HEK293 (cell line): Measurements from ENCODE around the gene ZFAND3.

Source experiments
- CTCF ChIA-PET: fragments of 350-600 bp; formaldehyde crosslinking; extraction: SDS; loops from one replicate; lab custom pipeline; 2021; ENCODE audit warnings: antibody characterized with exemption; lab: Yijun Ruan, JAX
- POLR2A ChIA-PET: fragments of 300-600 bp; formaldehyde crosslinking; extraction: SDS; loops from one replicate; lab custom pipeline; 2020; ENCODE audit warnings: antibody characterized with exemption, inconsistent platforms; lab: Yijun Ruan, JAX
- H3K27ac ChIP-seq: fragments of 200-500 bp; sonication (Bioruptor generic); 2 replicates; pipeline ENCODE4 v1.5.1; 2014; ENCODE audit warnings: low read depth, low read length, control low read depth, inconsistent platforms; ENCODE audit errors: extremely low read depth
- H3K36me3 ChIP-seq, 2 experiments: fragments of 200-500 bp in 1 of 2; sonication (Bioruptor generic) in 1 of 2; 1 replicate in 1 of 2; 2 replicates in 1 of 2; pipeline ENCODE4 v1.5.1; 2014 to 2017; ENCODE audit warnings: inconsistent platforms in 2 of 2, low read length in 2 of 2; ENCODE audit not compliant: control insufficient read depth in 2 of 2, insufficient read depth in 1 of 2
- H3K4me1 ChIP-seq: fragments of 200-500 bp; sonication (Bioruptor generic); 2 replicates; pipeline ENCODE4 v1.5.1; 2014; ENCODE audit warnings: mild to moderate bottlenecking, low read length, inconsistent platforms; ENCODE audit not compliant: control insufficient read depth, insufficient read depth
- H3K4me3 ChIP-seq: 2 replicates; pipeline ENCODE4 v1.5.1; 2011; ENCODE audit warnings: low read depth, mild to moderate bottlenecking, control low read depth, low read length, moderate library complexity
- H3K9me3 ChIP-seq: fragments of 200-500 bp; sonication (Bioruptor generic); 2 replicates; pipeline ENCODE4 v1.5.1; 2014; ENCODE audit warnings: low read depth, low read length, inconsistent platforms; ENCODE audit not compliant: control insufficient read depth, insufficient read depth
- AEBP2 ChIP-seq: fragments of 450-650 bp; formaldehyde crosslinking; IDR thresholded peaks from 2 replicates; pipeline ENCODE4 v1.5.1; 2016; ENCODE audit warnings: missing biosample characterization, missing genetic modification characterization, borderline replicate concordance
- ATF2 ChIP-seq: fragments of 450-650 bp; formaldehyde crosslinking; IDR thresholded peaks from 2 replicates; pipeline ENCODE4 v1.5.1; 2016; ENCODE audit warnings: missing biosample characterization, missing genetic modification characterization, low read depth
- BCL6B ChIP-seq: fragments of 450-650 bp; formaldehyde crosslinking; IDR thresholded peaks from 2 replicates; pipeline ENCODE4 v1.5.1; 2017; ENCODE audit warnings: missing biosample characterization, missing genetic modification characterization
- GFI1B ChIP-seq: fragments of 450-650 bp; formaldehyde crosslinking; IDR thresholded peaks from 2 replicates; pipeline ENCODE4 v1.5.1; 2016; ENCODE audit warnings: missing biosample characterization, missing genetic modification characterization
- GLI4 ChIP-seq: fragments of 450-650 bp; formaldehyde crosslinking; IDR thresholded peaks from 2 replicates; pipeline ENCODE4 v1.5.1; 2016; ENCODE audit warnings: missing biosample characterization, missing genetic modification characterization
- HOXA7 ChIP-seq: sonication (generic); formaldehyde crosslinking; IDR thresholded peaks from 2 replicates; pipeline ENCODE4 v1.8.1; 2022; ENCODE audit warnings: missing genetic modification reagents, borderline replicate concordance
- KLF7 ChIP-seq: fragments of 450-650 bp; formaldehyde crosslinking; IDR thresholded peaks from 2 replicates; pipeline ENCODE4 v1.5.1; 2016; ENCODE audit warnings: missing biosample characterization, missing genetic modification characterization, borderline replicate concordance
- OVOL3 ChIP-seq: fragments of 450-650 bp; formaldehyde crosslinking; IDR thresholded peaks from 2 replicates; pipeline ENCODE4 v1.5.1; 2016; ENCODE audit warnings: missing biosample characterization, missing genetic modification characterization
- PRDM10 ChIP-seq: fragments of 450-650 bp; formaldehyde crosslinking; IDR thresholded peaks from 2 replicates; pipeline ENCODE4 v1.5.1; 2016; ENCODE audit warnings: missing biosample characterization, missing genetic modification characterization
- SALL2 ChIP-seq: fragments of 450-650 bp; formaldehyde crosslinking; IDR thresholded peaks from 2 replicates; pipeline ENCODE4 v1.5.0; 2017; ENCODE audit warnings: missing biosample characterization, mild to moderate bottlenecking, missing genetic modification characterization, borderline replicate concordance
- SETDB1 ChIP-seq: IDR thresholded peaks from one replicate; pipeline ENCODE4 v1.6.1; 2017; ENCODE audit warnings: mild to moderate bottlenecking, low read length, moderate library complexity, mixed read lengths; ENCODE audit not compliant: insufficient read length
- SP2 ChIP-seq: fragments of 450-650 bp; formaldehyde crosslinking; IDR thresholded peaks from 2 replicates; pipeline ENCODE4 v1.5.1; 2016; ENCODE audit warnings: missing biosample characterization, missing genetic modification characterization
- TRIM28 ChIP-seq: IDR thresholded peaks from 2 replicates; pipeline ENCODE4 v1.6.1; 2011; ENCODE audit warnings: low read length, control low read depth, borderline replicate concordance
- ZBTB48 ChIP-seq: fragments of 450-650 bp; formaldehyde crosslinking; IDR thresholded peaks from 2 replicates; pipeline ENCODE4 v1.5.1; 2016; ENCODE audit warnings: missing biosample characterization, missing genetic modification characterization
- ZFHX2 ChIP-seq: fragments of 450-650 bp; formaldehyde crosslinking; conservative IDR thresholded peaks from 2 replicates; pipeline ENCODE4 v1.5.1; 2016; ENCODE audit warnings: missing biosample characterization, missing genetic modification characterization
- ZFP37 ChIP-seq: fragments of 450-650 bp; formaldehyde crosslinking; IDR thresholded peaks from 2 replicates; pipeline ENCODE4 v1.5.1; 2016; ENCODE audit warnings: missing biosample characterization, missing genetic modification characterization
- ZNF112 ChIP-seq: fragments of 450-650 bp; formaldehyde crosslinking; IDR thresholded peaks from 2 replicates; pipeline ENCODE4 v1.5.0; 2017; ENCODE audit warnings: missing biosample characterization, missing genetic modification characterization
- ZNF133 ChIP-seq: fragments of 450-650 bp; formaldehyde crosslinking; IDR thresholded peaks from 2 replicates; pipeline ENCODE4 v1.5.1; 2016; ENCODE audit warnings: missing biosample characterization, missing genetic modification characterization
- ZNF157 ChIP-seq: fragments of 450-650 bp; formaldehyde crosslinking; IDR thresholded peaks from 2 replicates; pipeline ENCODE4 v1.5.1; 2016; ENCODE audit warnings: missing biosample characterization, missing genetic modification characterization
- ZNF211 ChIP-seq: fragments of 450-650 bp; formaldehyde crosslinking; IDR thresholded peaks from 2 replicates; pipeline ENCODE4 v1.5.1; 2016; ENCODE audit warnings: low read depth, missing biosample characterization, missing genetic modification characterization
- ZNF248 ChIP-seq: fragments of 450-650 bp; formaldehyde crosslinking; IDR thresholded peaks from 2 replicates; pipeline ENCODE4 v1.5.1; 2017; ENCODE audit warnings: missing biosample characterization, missing genetic modification characterization
- ZNF362 ChIP-seq: fragments of 450-650 bp; formaldehyde crosslinking; IDR thresholded peaks from 2 replicates; pipeline ENCODE4 v1.5.1; 2016; ENCODE audit warnings: missing biosample characterization, missing genetic modification characterization
- ZNF37A ChIP-seq: fragments of 450-650 bp; IDR thresholded peaks from 2 replicates; pipeline ENCODE4 v1.5.1; 2018; ENCODE audit warnings: missing biosample characterization, missing genetic modification characterization
- ZNF521 ChIP-seq: fragments of 450-650 bp; formaldehyde crosslinking; IDR thresholded peaks from 2 replicates; pipeline ENCODE4 v1.5.1; 2017; ENCODE audit warnings: missing biosample characterization, mild to moderate bottlenecking, missing genetic modification characterization
- ZNF639 ChIP-seq: fragments of 450-650 bp; formaldehyde crosslinking; IDR thresholded peaks from 2 replicates; pipeline ENCODE4 v1.5.1; 2016; ENCODE audit warnings: missing biosample characterization, missing genetic modification characterization
- ZNF785 ChIP-seq: fragments of 450-650 bp; formaldehyde crosslinking; IDR thresholded peaks from 2 replicates; pipeline ENCODE4 v1.5.1; 2016; ENCODE audit warnings: missing biosample characterization, missing genetic modification characterization
- ZSCAN16 ChIP-seq: fragments of 450-650 bp; formaldehyde crosslinking; IDR thresholded peaks from 2 replicates; pipeline ENCODE4 v1.5.1; 2016; ENCODE audit warnings: missing biosample characterization, missing genetic modification characterization
- ZSCAN23 ChIP-seq: fragments of 450-650 bp; formaldehyde crosslinking; IDR thresholded peaks from 2 replicates; pipeline ENCODE4 v1.5.1; 2016; ENCODE audit warnings: missing biosample characterization, missing genetic modification characterization

The ZFAND3 gene

GRCh38 chr6:38004908-38005307, 185.4 kb downstream of the ZFAND3 start:
- peaks cover 10% of the 10 kb centered on the region for H3K4me1 ChIP-seq
- CTCF ChIA-PET: interaction anchor here (0.5 to 1.4 kb wide), 4 partner anchors 11 to 489 kb away, joined by 3 to 5 read pairs (median 4); no protein-coding TSS in a partner anchor
- no peak for TF ChIP-seq ZNF157 (tag by site-specific recombination)
- no peak for TF ChIP-seq ZNF133 (tag by site-specific recombination)
- TF ChIP-seq ZBTB48 (tag by site-specific recombination): no peak
- no peak for TF ChIP-seq KLF7
- no peak for TF ChIP-seq GFI1B
- no peak for TF ChIP-seq ZNF639 (tag by site-specific recombination)
- TF ChIP-seq SALL2: no peak
- TF ChIP-seq OVOL3 (tag by site-specific recombination): no peak
- no peak for TF ChIP-seq ZNF211
- no peak for TF ChIP-seq AEBP2 (tag by site-specific recombination)
- no peak for TF ChIP-seq ZNF785 (tag by site-specific recombination)
- TF ChIP-seq ZNF521: no peak
- no peak for TF ChIP-seq ZNF37A (tag by site-specific recombination)
- no peak for TF ChIP-seq PRDM10 (tag by site-specific recombination)
- no peak for TF ChIP-seq SP2
- TF ChIP-seq HOXA7: no peak
- TF ChIP-seq ZFHX2 (tag by site-specific recombination): no peak
- TF ChIP-seq, all 188 proteins: peak for 0
- H3K4me3 ChIP-seq: no peak overlapping the region
- no peak overlapping the region for H3K27ac ChIP-seq
- H3K9me3 ChIP-seq: no peaks in the 10 kb centered on the region
- H3K36me3 ChIP-seq: no peaks in the 10 kb centered on the region
- POLR2A ChIA-PET: interaction anchor here (0.6 kb wide), 1 partner anchor 697 kb away, joined by 3 read pairs; no protein-coding TSS in a partner anchor

GRCh38 chr6:38011937-38012336, 192.4 kb downstream of the ZFAND3 start:
- ChIA-PET POLR2A (no interaction called here), CTCF (interaction anchor here (0.6 to 1.4 kb wide), 18 partner anchors 11 to 807 kb away, joined by 3 to 6 read pairs (median 4); no protein-coding TSS in a partner anchor)
- H3K36me3 ChIP-seq: no peaks in the 10 kb centered on the region
- H3K27ac ChIP-seq: no peak overlapping the region
- H3K4me3 ChIP-seq: no peak overlapping the region
- no peaks in the 10 kb centered on the region for H3K4me1 ChIP-seq
- H3K9me3 ChIP-seq: peaks cover 4% of the 10 kb centered on the region
- TF ChIP-seq ATF2 (tag by site-specific recombination) (no peak), ZNF248 (no peak), TRIM28 (no peak), SETDB1 (no peak), ZSCAN23 (tag by site-specific recombination) (no peak), ZFP37 (tag by site-specific recombination) (no peak), ZSCAN16 (no peak), GLI4 (tag by site-specific recombination) (no peak), BCL6B (tag by site-specific recombination) (no peak), ZNF112 (no peak), ZNF362 (tag by site-specific recombination) (no peak)
